HepG2 (cell line): ENCODE results near the gene LAMC1. TPM values are rescaled to one million over a fixed set of nuclear protein-coding genes. Genes with fewer than 3 reads are reported as not detected.
A peak's percentile ranks its signal among the peaks of the same experiment; 100 is the strongest.

Experiments
- ATAC-seq: fragments of 200-7000 bp; cut with Tn5 transposase; 3 replicates; pipeline ENCODE4 v1.9.1; 2020; ENCODE audit warnings: mild to moderate bottlenecking, moderate library complexity
- BruUV-seq: library from RNA; stranded (reverse); fragments of 400-500 nt; replicated peaks from 2 replicates; lab custom pipeline; 2021; lab: Mats Ljungman, UMichigan
- CTCF ChIA-PET: fragments of 300-600 bp; formaldehyde crosslinking; extraction: SDS; loops from one replicate; lab custom pipeline; 2021; ENCODE audit warnings: low total read pairs, inconsistent platforms, low intra/inter-chr PET ratio; lab: Yijun Ruan, JAX
- POLR2A ChIA-PET: fragments of 350-600 bp; sonication (Branson Sonifier 250); formaldehyde crosslinking; loops from one replicate; lab custom pipeline; 2020; ENCODE audit warnings: antibody characterized with exemption, inconsistent platforms; lab: Yijun Ruan, JAX
- DNase-seq: peaks from one replicate; pipeline ENCODE4 v3.0.0-alpha.2; 2015; ENCODE audit warnings: low spot score
- FAIRE-seq: peaks from 3 replicates; lab custom pipeline; 2011; peaks lifted over from hg19 to GRCh38; lab: Jason Lieb, UNC
- H2AFZ ChIP-seq: one replicate; pipeline ENCODE4 v1.6.1; 2011; ENCODE audit warnings: low read length, inconsistent platforms
- H3K27ac ChIP-seq: fragments of 300-600 bp; 3 replicates; pipeline ENCODE4 v1.8.0; 2011; ENCODE audit warnings: mixed run types, mild to moderate bottlenecking, mixed read lengths, low read length, inconsistent platforms; ENCODE audit not compliant: insufficient read depth; ENCODE audit errors: extremely low read length
- H3K27me3 ChIP-seq, 2 experiments: fragments of 200-600 bp in 1 of 2; 2 replicates in 1 of 2; 3 replicates in 1 of 2; pipeline versions ENCODE4 v1.6.0 to v1.8.0; 2011; ENCODE audit warnings: low read length in 2 of 2, mild to moderate bottlenecking in 2 of 2, moderate library complexity in 2 of 2, inconsistent platforms in 1 of 2; ENCODE audit not compliant: insufficient read depth in 2 of 2, control insufficient read depth in 1 of 2
- H3K36me3 ChIP-seq, 2 experiments: fragments of 200-600 bp in 1 of 2; replicated peaks in 1 of 2; 2 replicates in 1 of 2; 3 replicates in 1 of 2; pipeline versions ENCODE4 v1.5.1 to v1.8.0; 2011; ENCODE audit warnings: low read length in 2 of 2, inconsistent platforms in 1 of 2; ENCODE audit not compliant: insufficient read depth in 2 of 2, control insufficient read depth in 1 of 2
- H3K4me1 ChIP-seq: 2 replicates; pipeline ENCODE4 v1.5.1; 2012; ENCODE audit warnings: low read length, inconsistent platforms; ENCODE audit not compliant: insufficient read depth
- H3K4me2 ChIP-seq: 2 replicates; pipeline ENCODE4 v1.6.0; 2011; ENCODE audit warnings: low read depth, low read length, inconsistent platforms
- H3K4me3 ChIP-seq, 3 experiments: fragments of 200-600 bp in 1 of 3; sonication (generic), shearing (Covaris generic) in 1 of 3; replicated peaks in 1 of 3; 2 replicates each; pipeline ENCODE4 v1.5.1; 2011 to 2016; ENCODE audit warnings: low read length in 3 of 3, inconsistent platforms in 2 of 3, low read depth in 2 of 3, mild to moderate bottlenecking in 2 of 3, control low read depth in 1 of 3, mixed read lengths in 1 of 3; ENCODE audit not compliant: insufficient read depth in 1 of 3
- H3K79me2 ChIP-seq: one replicate; pipeline ENCODE4 v1.6.1; 2011; ENCODE audit warnings: low read length, inconsistent platforms; ENCODE audit not compliant: insufficient read depth
- H3K9ac ChIP-seq: 2 replicates; pipeline ENCODE4 v1.6.0; 2011; ENCODE audit warnings: mild to moderate bottlenecking, low read depth, low read length, inconsistent platforms; ENCODE audit not compliant: insufficient read depth
- H3K9me3 ChIP-seq: 2 replicates; pipeline ENCODE4 v1.5.1; 2012; ENCODE audit warnings: mild to moderate bottlenecking, low read length
- H4K20me1 ChIP-seq: 2 replicates; pipeline ENCODE4 v1.6.0; 2011; ENCODE audit warnings: inconsistent platforms, mild to moderate bottlenecking, low read length, moderate library complexity; ENCODE audit not compliant: insufficient read depth
- CEBPB ChIP-seq: IDR thresholded peaks from 2 replicates; pipeline ENCODE4 v1.6.1; 2011; ENCODE audit warnings: low read depth, low read length, improper control_type of control experiment, borderline replicate concordance
- CEBPG ChIP-seq: IDR thresholded peaks from 2 replicates; pipeline ENCODE4 v1.6.1; 2016
- E2F5 ChIP-seq: sonication (generic); formaldehyde crosslinking; conservative IDR thresholded peaks from 2 replicates; pipeline ENCODE4 v1.4.0; 2020; ENCODE audit warnings: missing genetic modification reagents
- GLMP ChIP-seq: sonication (generic); formaldehyde crosslinking; IDR thresholded peaks from 2 replicates; pipeline ENCODE4 v1.9.0; 2021; ENCODE audit warnings: missing genetic modification reagents, mild to moderate bottlenecking, borderline replicate concordance
- KAT7 ChIP-seq: IDR thresholded peaks from 2 replicates; pipeline ENCODE4 v1.6.1; 2018; ENCODE audit warnings: borderline replicate concordance, missing compliant biosample characterization
- NR2F6 ChIP-seq, 2 experiments: IDR thresholded peaks; 2 replicates each; pipeline ENCODE4 v1.6.1; 2016; ENCODE audit warnings: antibody characterized with exemption in 1 of 2, mild to moderate bottlenecking in 1 of 2
- RFX1 ChIP-seq: fragments of 450-650 bp; IDR thresholded peaks from 2 replicates; pipeline ENCODE4 v1.6.1; 2017
- SNRNP70 ChIP-seq: fragments of 200-400 bp; formaldehyde crosslinking; IDR thresholded peaks from 2 replicates; pipeline ENCODE4 v1.6.1; 2017; ENCODE audit warnings: mild to moderate bottlenecking, low read depth, low read length, moderate library complexity
- ZBTB2 ChIP-seq: sonication (generic); formaldehyde crosslinking; IDR thresholded peaks from 2 replicates; pipeline ENCODE4 v1.8.0; 2022; ENCODE audit warnings: low read depth, missing genetic modification reagents
- ZBTB3 ChIP-seq: sonication (generic); formaldehyde crosslinking; IDR thresholded peaks from 2 replicates; pipeline ENCODE4 v1.4.0; 2020; ENCODE audit warnings: low read depth, mild to moderate bottlenecking, moderate library complexity, missing genetic modification reagents, borderline replicate concordance
- ZFP37 ChIP-seq: sonication (generic); formaldehyde crosslinking; IDR thresholded peaks from 2 replicates; pipeline ENCODE4 v1.4.0; 2020; ENCODE audit warnings: missing genetic modification reagents, borderline replicate concordance
- ZFP90 ChIP-seq: sonication (generic); formaldehyde crosslinking; IDR thresholded peaks from 2 replicates; pipeline ENCODE4 v1.8.0; 2022; ENCODE audit warnings: missing genetic modification reagents, mild to moderate bottlenecking, inconsistent platforms, borderline replicate concordance
- ZNF629 ChIP-seq: sonication (generic); formaldehyde crosslinking; conservative IDR thresholded peaks from 2 replicates; pipeline ENCODE4 v1.5.0; 2020; ENCODE audit warnings: missing genetic modification reagents
- ZXDC ChIP-seq: sonication (generic); formaldehyde crosslinking; IDR thresholded peaks from 2 replicates; pipeline ENCODE4 v1.5.0; 2020; ENCODE audit warnings: mild to moderate bottlenecking, missing genetic modification reagents
- WGBS: methylation state at CpG from one replicate; pipeline ENCODE4 v1.1.6; 2017; ENCODE audit warnings: low lambda C conversion rate; 5-methylcytosine and 5-hydroxymethylcytosine counted together
- in situ Hi-C: cut with HindIII; loops from 2 replicates; pipeline ENCODE4 v1.10.0; 2017; ENCODE audit warnings: low pct_unique_long_range_greater_than_20kb; ENCODE audit not compliant: extremely low pct_ligation_motif_present
- intact Hi-C: fragments of 100-400 bp; cut with micrococcal nuclease; formaldehyde crosslinking; loops from one replicate; pipeline ENCODE4 v1.10.0; 2022; ENCODE audit not compliant: unreplicated experiment
- polyA plus RNA-seq, 8 experiments: library from polyadenylated mRNA; depleted of rRNA in 3 of 8; stranded (reverse) in 7 of 8; unstranded in 1 of 8; fragments of >200 nt; fragmentation: Illumina TruSeq in 4 of 8; extraction: Trizol in 4 of 8; gene quantifications; 2 replicates each; pipeline versions ENCODE4 v1.2.1 to v1.2.3, GENCODE V29; 2011 to 2016; ENCODE audit warnings: low read depth in 4 of 8, missing spikeins in 1 of 8, mixed read lengths in 1 of 8; ENCODE audit not compliant: insufficient read depth in 1 of 8
- total RNA-seq, 5 experiments: library from RNA; depleted of rRNA; stranded (reverse); fragments of >200 nt; fragmentation: Illumina TruSeq; extraction: Trizol; gene quantifications; 2 replicates each; pipeline ENCODE4 v1.2.3, GENCODE V29; 2016; ENCODE audit warnings: low read depth in 1 of 5

LAMC1 gene
- total and polyA plus RNA-seq, 2 of the 13 experiments (the other 11 are each of a cell fraction or from before 2014, with no cell fraction given), result 58.5 to 137 TPM

GRCh38 chr1:183002267-183002666, 21.0 kb upstream of the LAMC1 start (continued):
- TF ChIP-seq E2F5 (CRISPR knock-in tag) (no peak), ZNF629 (CRISPR knock-in tag) (no peak), ZBTB3 (CRISPR knock-in tag) (no peak), ZFP90 (CRISPR knock-in tag) (no peak)

- intact Hi-C loops, result no loop called here
- BruUV-seq, result no TSS peak
- Histone ChIP-seq H3K9me3 (no peaks in the 10 kb centered on the region), H3K4me2 (peak overlapping the region; percentile 39; the same call in 1 of the 2 replicates), H3K4me3 (no peak overlapping the region), H2AFZ (no peak overlapping the region), H3K27me3 (no peaks in the 10 kb centered on the region), H3K79me2 (no peaks in the 10 kb centered on the region), H3K27ac (no peak overlapping the region), H3K4me1 (peaks cover 11% of the 10 kb centered on the region; the same call in 1 of the 2 replicates), H3K9ac (no peak overlapping the region), H3K36me3 (no peaks in the 10 kb centered on the region), H4K20me1 (no peaks in the 10 kb centered on the region)
- FAIRE-seq (no peak), DNase-seq (no peak), ATAC-seq (no peak)
- TF ChIP-seq ZXDC (CRISPR knock-in tag), result no peak
- TF ChIP-seq CEBPG (CRISPR knock-in tag), result peak; percentile 14; the same call in 1 of the 2 replicates
- TF ChIP-seq GLMP, result no peak
- TF ChIP-seq SNRNP70, result no peak
- no peak for TF ChIP-seq ZBTB2
- peak; percentile 50; the same call in 1 of the 2 replicates for TF ChIP-seq CEBPB
- no peak for TF ChIP-seq KAT7
- no peak for TF ChIP-seq ZFP37 (CRISPR knock-in tag)
- peak; percentile 58; the same call in 1 of the 2 replicates for TF ChIP-seq NR2F6 (IDR thresholded peaks at IDR 0.05)
- no peak for TF ChIP-seq NR2F6 (CRISPR knock-in tag; IDR thresholded peaks at IDR 0.05)
- no peak for TF ChIP-seq RFX1
- CTCF ChIA-PET, result no interaction called here
- WGBS, result 0% methylated on average over 3 of the region's 3 CpGs
- in situ Hi-C loops, result no loop called here
- POLR2A ChIA-PET, result no interaction called here
Observed at GRCh38 chr1:183002797-183003196, 20.4 kb upstream of the LAMC1 start.
